HG03378 (cell line): ENCODE results near the gene PRM2.

Experiments used
- ATAC-seq: cut with Tn5 transposase; IDR thresholded peaks from one replicate; pipeline ENCODE4 v1.9.1; 2021; ENCODE audit warnings: mild to moderate bottlenecking, moderate library complexity; ENCODE audit not compliant: unreplicated experiment

The PRM2 gene

GRCh38 chr16:11250786-11251524, 25.3 kb downstream of the PRM2 start:
- ATAC-seq, result no peak

GRCh38 chr16:11250091-11250785, 26.0 kb downstream of the PRM2 start:
- ATAC-seq, result no peak

GRCh38 chr16:11249233-11250061, 26.8 kb downstream of the PRM2 start:
- ATAC-seq, result no peak

- ATAC-seq, result no peak
These were observed 28.1 kb downstream of the PRM2 start for GRCh38 chr16:11248133-11248532.

- no peak for ATAC-seq
These were observed 30.3 kb downstream of the PRM2 start for GRCh38 chr16:11245988-11246387.

- ATAC-seq, result no peak
These were observed 31.0 kb downstream of the PRM2 start for GRCh38 chr16:11245222-11245737.

- ATAC-seq, result no peak
These were observed 33.6 kb downstream of the PRM2 start for GRCh38 chr16:11242658-11243057.

- ATAC-seq, result no peak
These were observed 34.6 kb downstream of the PRM2 start for GRCh38 chr16:11241480-11242204.

GRCh38 chr16:11240636-11241473, 35.4 kb downstream of the PRM2 start:
- no peak for ATAC-seq

- no peak for ATAC-seq
These were observed 36.3 kb downstream of the PRM2 start for GRCh38 chr16:11239644-11240632.

- no peak for ATAC-seq
These were observed 37.7 kb downstream of the PRM2 start for GRCh38 chr16:11238272-11239202.

- no peak for ATAC-seq
These were observed 39.6 kb downstream of the PRM2 start for GRCh38 chr16:11236461-11237254.

- ATAC-seq, result no peak
These were observed 40.6 kb downstream of the PRM2 start for GRCh38 chr16:11235703-11235991.

- no peak for ATAC-seq
These were observed 41.2 kb downstream of the PRM2 start for GRCh38 chr16:11234884-11235702.

- ATAC-seq, result no peak
These were observed 42.4 kb downstream of the PRM2 start for GRCh38 chr16:11233727-11234376.
